Ishikawa (cell line): ENCODE data around the gene CHCHD6.

ENCODE experiments used
- CEBPB ChIP-seq: IDR thresholded peaks from 2 replicates; pipeline ENCODE4 v1.6.1; 2012
- CREB1 ChIP-seq: IDR thresholded peaks from 2 replicates; pipeline ENCODE4 v1.6.1; 2012; ENCODE audit warnings: low read depth
- EP300 ChIP-seq: IDR thresholded peaks from 2 replicates; pipeline ENCODE4 v1.6.1; 2012; ENCODE audit warnings: borderline replicate concordance
- NFIC ChIP-seq: IDR thresholded peaks from 2 replicates; pipeline ENCODE4 v1.6.1; 2012
- RAD21 ChIP-seq: IDR thresholded peaks from 2 replicates; pipeline ENCODE4 v1.6.1; 2012; ENCODE audit warnings: low read depth
- REST ChIP-seq: IDR thresholded peaks from 2 replicates; pipeline ENCODE4 v1.6.1; 2012; ENCODE audit warnings: low read depth, mild to moderate bottlenecking
- ZBTB7A ChIP-seq: IDR thresholded peaks from 2 replicates; pipeline ENCODE4 v1.6.1; 2012; ENCODE audit warnings: low read depth

- TF ChIP-seq RAD21, result no peak
- TF ChIP-seq REST, result no peak
- TF ChIP-seq CREB1, result no peak
- no peak for TF ChIP-seq CEBPB
- TF ChIP-seq ZBTB7A, result no peak
- TF ChIP-seq NFIC, result no peak
- no peak for TF ChIP-seq EP300
These were observed 187.1 kb downstream of the CHCHD6 start for GRCh38 chr3:126891141-126891540.
